HepG2 (cell line): ENCODE measurements around the gene FAM168A. TPM values are rescaled to one million over a fixed set of nuclear protein-coding genes. Genes with fewer than 3 reads are reported as not detected.

Source experiments
- FOXA1 ChIP-seq, 2 experiments: fragments of 450-650 bp in 1 of 2; sonication (generic) in 1 of 2; formaldehyde crosslinking in 1 of 2; IDR thresholded peaks; 2 replicates each; pipeline versions ENCODE4 v1.4.0 to v1.6.1; 2016 to 2020; ENCODE audit warnings: missing genetic modification reagents in 1 of 2
- FOXO1 ChIP-seq: sonication (generic); formaldehyde crosslinking; IDR thresholded peaks from 2 replicates; pipeline ENCODE4 v1.4.0; 2020; ENCODE audit warnings: missing genetic modification reagents
- KLF12 ChIP-seq: sonication (generic); formaldehyde crosslinking; IDR thresholded peaks from 2 replicates; pipeline ENCODE4 v1.4.0; 2020; ENCODE audit warnings: missing genetic modification reagents, borderline replicate concordance
- NFRKB ChIP-seq: fragments of 450-650 bp; IDR thresholded peaks from 2 replicates; pipeline ENCODE4 v1.6.1; 2017
- PRDM4 ChIP-seq: sonication (generic); formaldehyde crosslinking; IDR thresholded peaks from 2 replicates; pipeline ENCODE4 v1.9.0; 2021; ENCODE audit warnings: missing genetic modification reagents, borderline replicate concordance
- SNAPC4 ChIP-seq: sonication (generic); formaldehyde crosslinking; IDR thresholded peaks from 2 replicates; pipeline ENCODE4 v1.4.0; 2020; ENCODE audit warnings: mild to moderate bottlenecking, missing genetic modification reagents
- SOX13 ChIP-seq, 3 experiments: fragments of 450-650 bp in 1 of 3; sonication (generic) in 1 of 3; formaldehyde crosslinking in 1 of 3; IDR thresholded peaks in 2 of 3; conservative IDR thresholded peaks in 1 of 3; 2 replicates each; pipeline versions ENCODE4 v1.5.0 to v1.6.1; 2016 to 2020; ENCODE audit warnings: antibody characterized with exemption in 1 of 3, mild to moderate bottlenecking in 1 of 3, missing compliant biosample characterization in 1 of 3, missing genetic modification reagents in 1 of 3, moderate library complexity in 1 of 3
- TIGD3 ChIP-seq: sonication (generic); formaldehyde crosslinking; IDR thresholded peaks from 2 replicates; pipeline ENCODE4 v1.5.1; 2020; ENCODE audit warnings: mild to moderate bottlenecking, missing genetic modification reagents, borderline replicate concordance
- UBTF ChIP-seq: sonication (generic); formaldehyde crosslinking; IDR thresholded peaks from 2 replicates; pipeline ENCODE4 v1.4.0; 2020; ENCODE audit warnings: mild to moderate bottlenecking, missing genetic modification reagents
- ZBTB49 ChIP-seq: sonication (generic); formaldehyde crosslinking; IDR thresholded peaks from 2 replicates; pipeline ENCODE4 v1.4.0; 2020; ENCODE audit warnings: missing genetic modification reagents, borderline replicate concordance
- ZNF143 ChIP-seq: sonication (generic); formaldehyde crosslinking; IDR thresholded peaks from 2 replicates; pipeline ENCODE4 v1.4.0; 2020; ENCODE audit warnings: missing genetic modification reagents
- ZNF160 ChIP-seq: sonication (generic); formaldehyde crosslinking; IDR thresholded peaks from 2 replicates; pipeline ENCODE4 v1.8.0; 2022; ENCODE audit warnings: mild to moderate bottlenecking, inconsistent platforms, missing genetic modification reagents
- ZNF326 ChIP-seq: sonication (generic); formaldehyde crosslinking; IDR thresholded peaks from 2 replicates; pipeline ENCODE4 v1.4.0; 2020; ENCODE audit warnings: missing genetic modification reagents, borderline replicate concordance
- polyA plus RNA-seq, 8 experiments: library from polyadenylated mRNA; depleted of rRNA in 3 of 8; stranded (reverse) in 7 of 8; unstranded in 1 of 8; fragments of >200 nt; fragmentation: Illumina TruSeq in 4 of 8; extraction: Trizol in 4 of 8; gene quantifications; 2 replicates each; pipeline versions ENCODE4 v1.2.1 to v1.2.3, GENCODE V29; 2011 to 2016; ENCODE audit warnings: low read depth in 4 of 8, missing spikeins in 1 of 8, mixed read lengths in 1 of 8; ENCODE audit not compliant: insufficient read depth in 1 of 8
- total RNA-seq, 5 experiments: library from RNA; depleted of rRNA; stranded (reverse); fragments of >200 nt; fragmentation: Illumina TruSeq; extraction: Trizol; gene quantifications; 2 replicates each; pipeline ENCODE4 v1.2.3, GENCODE V29; 2016; ENCODE audit warnings: low read depth in 1 of 5

FAM168A gene
- total and polyA plus RNA-seq, 2 of the 13 experiments (the other 11 are each of a cell fraction or from before 2014, with no cell fraction given): 13.9 to 15.8 TPM

GRCh38 chr11:73597956-73598718 is at the start of gene FAM168A (continued):
- TF ChIP-seq ZNF160 (CRISPR knock-in tag) (no peak), FOXO1 (CRISPR knock-in tag) (no peak), TIGD3 (CRISPR knock-in tag) (0 out of 2 replicates have a peak, but pooled peaks have one; percentile 30), NFRKB (no peak), PRDM4 (CRISPR knock-in tag) (no peak), ZBTB49 (CRISPR knock-in tag) (no peak), UBTF (CRISPR knock-in tag) (peak; percentile 80), SNAPC4 (CRISPR knock-in tag) (peak; percentile 94), ZNF143 (peak; percentile 92), FOXA1 (IDR thresholded peaks at IDR 0.05) (no peak), FOXA1 (CRISPR knock-in tag; IDR thresholded peaks at IDR 0.05) (peak; percentile 21; the same call in 1 of the 2 replicates), KLF12 (CRISPR knock-in tag) (no peak), SOX13 (IDR thresholded peaks at IDR 0.05) (no peak), SOX13 (CRISPR knock-in tag; conservative IDR thresholded peaks at IDR 0.05 in 1 of 2, IDR thresholded peaks at IDR 0.05 in 1 of 2) (peak in 1 of 2 experiments; percentile 40; a peak in 1 of 4 replicates), ZNF326 (no peak)
